H1 (cell line): ENCODE data around the gene CD81. TPM values are rescaled to one million over a fixed set of nuclear protein-coding genes. Genes with fewer than 3 reads are reported as not detected.
"Not testable (repeated sequence)": the region's sequence is repeated elsewhere in the genome, so short reads cannot be mapped to it uniquely, and the experiment has no call there.

Experiments used
- CTCF ChIA-PET: fragments of 300-600 bp; sonication (Branson Sonifier 250); formaldehyde crosslinking; loops from one replicate; lab custom pipeline; 2021; ENCODE audit not compliant: partially characterized antibody; lab: Charles Lee
- POLR2A ChIA-PET: fragments of 300-600 bp; sonication (Branson Sonifier 250); formaldehyde crosslinking; loops from one replicate; lab custom pipeline; 2021; ENCODE audit warnings: inconsistent platforms; ENCODE audit not compliant: partially characterized antibody; lab: Charles Lee
- DNase-seq, 2 experiments: peaks; one replicate each; pipeline versions ENCODE4 v3.0.0 to v3.0.0-alpha.2; 2010 to 2022; ENCODE audit warnings: low spot score in 2 of 2, low read depth in 1 of 2, mixed read lengths in 1 of 2
- FAIRE-seq: peaks from 2 replicates; lab custom pipeline; 2011; peaks lifted over from hg19 to GRCh38; lab: Jason Lieb, UNC
- H2AFZ ChIP-seq: 2 replicates; pipeline ENCODE4 v1.8.1; 2012; ENCODE audit warnings: low read length, inconsistent platforms
- H2AK5ac ChIP-seq: 2 replicates; pipeline ENCODE4 v1.6.1; 2013; ENCODE audit warnings: low read depth, low read length
- H2BK120ac ChIP-seq: replicated peaks from 2 replicates; pipeline ENCODE3; 2013; ENCODE audit warnings: low read depth, low read length, inconsistent platforms
- H2BK12ac ChIP-seq: 2 replicates; pipeline ENCODE4 v1.6.1; 2013; ENCODE audit warnings: low read depth, low read length
- H2BK15ac ChIP-seq: 2 replicates; pipeline ENCODE4 v1.6.1; 2013; ENCODE audit warnings: low read length
- H2BK20ac ChIP-seq: 2 replicates; pipeline ENCODE4 v1.6.1; 2013; ENCODE audit warnings: low read length
- H2BK5ac ChIP-seq: 2 replicates; pipeline ENCODE4 v1.6.1; 2013; ENCODE audit warnings: low read depth, low read length
- H3K14ac ChIP-seq: 2 replicates; pipeline ENCODE4 v1.6.1; 2013; ENCODE audit warnings: inconsistent platforms; ENCODE audit not compliant: insufficient read length
- H3K18ac ChIP-seq: 2 replicates; pipeline ENCODE4 v1.6.1; 2013; ENCODE audit warnings: low read length; ENCODE audit errors: extremely low read depth
- H3K23ac ChIP-seq: 2 replicates; pipeline ENCODE4 v1.6.1; 2013; ENCODE audit warnings: inconsistent platforms; ENCODE audit not compliant: insufficient read length
- H3K23me2 ChIP-seq: 2 replicates; pipeline ENCODE4 v1.6.1; 2013; ENCODE audit warnings: low read depth, low read length
- H3K27ac ChIP-seq: 2 replicates; pipeline ENCODE4 v1.6.1; 2011; ENCODE audit warnings: low read depth, low read length, inconsistent platforms
- H3K27me3 ChIP-seq, 4 experiments: replicated peaks in 1 of 4; 1 replicate in 1 of 4; 2 replicates in 3 of 4; pipeline versions ENCODE4 v1.6.1 to v1.8.1; 2011 to 2013; ENCODE audit warnings: low read length in 3 of 4, mild to moderate bottlenecking in 3 of 4, inconsistent platforms in 2 of 4, mixed read lengths in 2 of 4, moderate library complexity in 1 of 4; ENCODE audit not compliant: control insufficient read depth in 3 of 4, insufficient read depth in 3 of 4; ENCODE audit errors: extremely low read depth in 1 of 4
- H3K36me3 ChIP-seq, 4 experiments: 2 replicates each; pipeline versions ENCODE4 v1.6.1 to v1.8.1; 2011 to 2013; ENCODE audit warnings: mild to moderate bottlenecking in 4 of 4, low read length in 3 of 4, moderate library complexity in 2 of 4, control low read depth in 1 of 4, inconsistent platforms in 1 of 4; ENCODE audit not compliant: insufficient read depth in 4 of 4, control insufficient read depth in 2 of 4
- H3K4ac ChIP-seq: replicated peaks from 2 replicates; pipeline ENCODE3; 2013; ENCODE audit warnings: low read length, low read depth, mixed read lengths, inconsistent platforms; ENCODE audit not compliant: insufficient read length
- H3K4me1 ChIP-seq, 4 experiments: replicated peaks in 1 of 4; 1 replicate in 1 of 4; 2 replicates in 3 of 4; pipeline versions ENCODE4 v1.6.1 to v1.8.1; 2011 to 2013; ENCODE audit warnings: low read length in 3 of 4, inconsistent platforms in 2 of 4, mixed read lengths in 1 of 4; ENCODE audit not compliant: insufficient read depth in 4 of 4, control insufficient read depth in 3 of 4
- H3K4me2 ChIP-seq, 2 experiments: 2 replicates each; pipeline versions ENCODE4 v1.6.1 to v1.8.1; 2011 to 2013; ENCODE audit warnings: low read depth in 2 of 2, low read length in 2 of 2, control low read depth in 1 of 2, inconsistent platforms in 1 of 2, mild to moderate bottlenecking in 1 of 2; ENCODE audit not compliant: insufficient read depth in 1 of 2
- H3K4me3 ChIP-seq, 4 experiments: fragments of 200-600, 300-600 bp in 1 of 4; sonication (generic), shearing (Covaris generic), sonication (Bioruptor Twin) in 1 of 4; 2 replicates each; pipeline versions ENCODE4 v1.5.1 to v1.8.1; 2011 to 2016; ENCODE audit warnings: low read length in 4 of 4, low read depth in 3 of 4, control low read depth in 2 of 4, inconsistent platforms in 2 of 4, mild to moderate bottlenecking in 2 of 4, mixed read lengths in 1 of 4, moderate library complexity in 1 of 4; ENCODE audit not compliant: insufficient read depth in 2 of 4; ENCODE audit errors: extremely low read depth in 1 of 4
- H3K56ac ChIP-seq: replicated peaks from 2 replicates; pipeline ENCODE3; 2013; ENCODE audit warnings: low read depth, mild to moderate bottlenecking, mixed read lengths, low read length, inconsistent platforms; ENCODE audit not compliant: insufficient read length
- H3K79me1 ChIP-seq: 2 replicates; pipeline ENCODE4 v1.6.1; 2013; ENCODE audit warnings: low read depth, low read length, control low read depth
- H3K79me2 ChIP-seq, 2 experiments: 2 replicates each; pipeline versions ENCODE4 v1.6.1 to v1.8.1; 2012 to 2013; ENCODE audit warnings: low read length in 2 of 2, mild to moderate bottlenecking in 2 of 2, inconsistent platforms in 1 of 2; ENCODE audit not compliant: insufficient read depth in 2 of 2, control insufficient read depth in 1 of 2
- H3K9ac ChIP-seq, 4 experiments: replicated peaks in 1 of 4; 1 replicate in 1 of 4; 2 replicates in 3 of 4; pipeline versions ENCODE4 v1.6.1 to v1.8.1; 2011 to 2013; ENCODE audit warnings: low read depth in 3 of 4, low read length in 3 of 4, control low read depth in 2 of 4, mild to moderate bottlenecking in 2 of 4, moderate library complexity in 2 of 4, inconsistent platforms in 1 of 4; ENCODE audit errors: extremely low read depth in 1 of 4
- H3K9me3 ChIP-seq, 2 experiments: 2 replicates each; pipeline versions ENCODE4 v1.6.1 to v1.8.1; 2012 to 2013; ENCODE audit warnings: mild to moderate bottlenecking in 2 of 2, moderate library complexity in 2 of 2, control low read depth in 1 of 2, inconsistent platforms in 1 of 2, low read depth in 1 of 2, low read length in 1 of 2, mixed read lengths in 1 of 2; ENCODE audit not compliant: insufficient read depth in 2 of 2
- H4K20me1 ChIP-seq, 2 experiments: replicated peaks in 1 of 2; 2 replicates each; pipeline versions ENCODE3 to v1.8.1; 2011 to 2013; ENCODE audit warnings: inconsistent platforms in 2 of 2, low read length in 2 of 2, mild to moderate bottlenecking in 1 of 2; ENCODE audit not compliant: insufficient read depth in 2 of 2, control insufficient read depth in 1 of 2
- H4K5ac ChIP-seq: 2 replicates; pipeline ENCODE4 v1.6.1; 2013; ENCODE audit warnings: low read length, low read depth, mixed read lengths, inconsistent platforms; ENCODE audit not compliant: insufficient read length
- H4K8ac ChIP-seq: 2 replicates; pipeline ENCODE4 v1.8.0; 2013; ENCODE audit warnings: mild to moderate bottlenecking, moderate library complexity, low read length, inconsistent platforms; ENCODE audit not compliant: insufficient read depth; ENCODE audit errors: extremely low read depth
- H4K91ac ChIP-seq: replicated peaks from 2 replicates; pipeline ENCODE3; 2013; ENCODE audit warnings: low read length, mixed read lengths, inconsistent platforms; ENCODE audit not compliant: insufficient read length
- WGBS, 2 experiments: shearing (Covaris generic) in 1 of 2; methylation state at CpG; one replicate each; pipeline versions ENCODE4 v1.1.6 to v1.1.7; 2013 to 2015; ENCODE audit warnings: low lambda C conversion rate in 2 of 2, mixed read lengths in 2 of 2, inconsistent platforms in 1 of 2, low coverage in 1 of 2, missing lambda C conversion rate in 1 of 2; ENCODE audit not compliant: insufficient replicate concordance in 2 of 2, insufficient coverage in 1 of 2, insufficient read length in 1 of 2; ENCODE audit errors: extremely low coverage in 1 of 2, missing lambda C conversion rate in 1 of 2; 5-methylcytosine and 5-hydroxymethylcytosine counted together
- polyA plus RNA-seq, 7 experiments: library from polyadenylated mRNA; depleted of rRNA in 3 of 7; stranded (reverse) in 5 of 7; unstranded in 2 of 7; fragments of >200 nt in 5 of 7; fragments of 200-250 nt in 2 of 7; gene quantifications; 1 replicate in 5 of 7; 2 replicates in 1 of 7; 4 replicates in 1 of 7; pipeline versions ENCODE4 v1.2.1 to v1.2.3, GENCODE V29; 2011 to 2013; ENCODE audit warnings: missing spikeins in 2 of 7, mixed read lengths in 2 of 7
- total RNA-seq: library from RNA; stranded (reverse); fragmentation: NEBNext Ultra II Directional; extraction: Animal tissue kit (Norgen Biotek cat#: 25700); gene quantifications from 2 replicates; pipeline ENCODE4 v1.2.1, GENCODE V29; 2021

The CD81 gene
- total and polyA plus RNA-seq, 2 of the 8 experiments (the other 6 are each of a cell fraction or from before 2014, with no cell fraction given), result 238 to 309 TPM

- H2AFZ ChIP-seq, H3K79me2 ChIP-seq, H3K56ac ChIP-seq, H3K4me1 ChIP-seq, H3K4me3 ChIP-seq, H3K27ac ChIP-seq, CTCF ChIA-PET, H3K79me1 ChIP-seq, H2BK20ac ChIP-seq, H4K8ac ChIP-seq, H3K14ac ChIP-seq, H2BK120ac ChIP-seq, H3K36me3 ChIP-seq, FAIRE-seq, POLR2A ChIA-PET, H2BK5ac ChIP-seq, H3K27me3 ChIP-seq, H3K9ac ChIP-seq, H4K5ac ChIP-seq, DNase-seq, H2BK15ac ChIP-seq, H3K23ac ChIP-seq, H4K91ac ChIP-seq, H3K23me2 ChIP-seq, H3K18ac ChIP-seq, H2AK5ac ChIP-seq, H4K20me1 ChIP-seq, H2BK12ac ChIP-seq, H3K4ac ChIP-seq, H3K4me2 ChIP-seq: not testable (repeated sequence)
- H3K9me3 ChIP-seq, result peaks cover 7 to 18% of the 10 kb centered on the region in 2 experiments; a peak in 3 of 4 replicates
- WGBS, 2 experiments, result 83% methylated on average over 2 of the region's 4 CpGs; no CpG with 5 or more reads in 1 of the 2 experiments
Measured at GRCh38 chr11:2333486-2334205, 43.5 kb upstream of the CD81 start.

DNA sequence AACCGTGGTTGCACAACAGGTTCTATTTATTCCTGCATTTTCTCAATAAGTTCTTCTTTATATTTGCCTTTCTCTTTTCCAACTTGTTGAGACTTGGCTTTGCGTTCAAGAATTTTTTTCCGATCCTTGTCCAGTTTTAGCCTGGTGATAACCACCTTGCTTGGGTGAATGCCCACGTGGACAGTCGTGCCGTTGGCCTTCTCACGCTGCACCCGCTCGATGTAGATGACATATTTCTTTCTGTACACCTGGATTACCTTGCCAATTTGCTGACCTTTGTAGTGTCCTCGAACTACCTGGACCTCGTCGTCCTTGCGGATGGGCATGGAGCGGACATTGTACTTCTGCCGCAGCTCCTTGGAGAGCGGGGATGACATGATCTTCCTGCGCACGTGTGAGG is 41.8 kb upstream of the CD81 start:
- H2BK120ac ChIP-seq, H3K79me1 ChIP-seq, H2BK15ac ChIP-seq, H2AFZ ChIP-seq, CTCF ChIA-PET, H4K20me1 ChIP-seq, H3K9ac ChIP-seq, H2AK5ac ChIP-seq, DNase-seq, H4K8ac ChIP-seq, H4K91ac ChIP-seq, H3K36me3 ChIP-seq, H3K23me2 ChIP-seq, H2BK12ac ChIP-seq, H3K4me3 ChIP-seq, H2BK20ac ChIP-seq, H3K27ac ChIP-seq, H3K4ac ChIP-seq, H3K23ac ChIP-seq, H3K4me1 ChIP-seq, H3K14ac ChIP-seq, H3K56ac ChIP-seq, FAIRE-seq, H3K18ac ChIP-seq, H3K27me3 ChIP-seq, H4K5ac ChIP-seq, H2BK5ac ChIP-seq, H3K79me2 ChIP-seq, H3K4me2 ChIP-seq, POLR2A ChIA-PET: not testable (repeated sequence)
- H3K9me3 ChIP-seq, result peaks cover 7 to 15% of the 10 kb centered on the region in 2 experiments; a peak in 3 of 4 replicates
- WGBS, 2 experiments, result 93% methylated on average over 18 of the region's 18 CpGs; no CpG with 5 or more reads in 1 of the 2 experiments
